OCI-LY3 (cell line): ENCODE data around the gene MYOCD.

ENCODE experiments used
- H2AFZ ChIP-seq: fragments of 200-600, 300-600 bp; shearing (Covaris generic); 2 replicates; pipeline ENCODE4 v1.6.0; 2014; ENCODE audit warnings: antibody characterized with exemption, low read depth, low read length
- H3K27ac ChIP-seq: fragments of 200-600, 300-600 bp; sonication (generic); 2 replicates; pipeline ENCODE4 v1.5.1; 2014; ENCODE audit warnings: mild to moderate bottlenecking, low read length, moderate library complexity, mixed read lengths
- H3K27me3 ChIP-seq: fragments of 200-600, 300-600 bp; sonication (generic); 2 replicates; pipeline ENCODE4 v1.6.1; 2014; ENCODE audit warnings: low read depth, low read length, mixed read lengths
- H3K36me3 ChIP-seq: fragments of 200-600, 300-600 bp; sonication (generic); replicated peaks from 2 replicates; pipeline ENCODE3; 2014; ENCODE audit warnings: low read depth, low read length, mixed read lengths
- H3K4me1 ChIP-seq: fragments of 300-600, 200-600 bp; sonication (generic); 2 replicates; pipeline ENCODE4 v1.6.1; 2014; ENCODE audit warnings: low read length, mixed read lengths
- H3K4me2 ChIP-seq: fragments of 200-600, 300-600 bp; sonication (generic); 2 replicates; pipeline ENCODE4 v1.6.1; 2014; ENCODE audit warnings: low read length, mixed read lengths
- H3K4me3 ChIP-seq: fragments of 300-600, 200-600 bp; sonication (generic); 2 replicates; pipeline ENCODE4 v1.5.1; 2014; ENCODE audit warnings: antibody characterized with exemption, mild to moderate bottlenecking, low read length, moderate library complexity
- H3K79me2 ChIP-seq: fragments of 300-600, 200-600 bp; shearing (Covaris generic); 2 replicates; pipeline ENCODE4 v1.6.1; 2014; ENCODE audit warnings: mild to moderate bottlenecking, low read length, mixed read lengths
- H3K9ac ChIP-seq: fragments of 300-600, 200-600 bp; shearing (Covaris generic); 2 replicates; pipeline ENCODE4 v1.6.0; 2014; ENCODE audit warnings: mild to moderate bottlenecking, low read length, moderate library complexity
- H3K9me3 ChIP-seq: fragments of 200-600, 300-600 bp; shearing (Covaris generic); 2 replicates; pipeline ENCODE4 v1.6.1; 2014; ENCODE audit warnings: low read length, mixed read lengths; ENCODE audit not compliant: insufficient read depth
- H4K20me1 ChIP-seq: fragments of 200-600, 300-600 bp; sonication (generic); 2 replicates; pipeline ENCODE4 v1.6.1; 2016; ENCODE audit warnings: low read length, mixed read lengths; ENCODE audit not compliant: insufficient read depth
- EZH2phosphoT487 ChIP-seq: fragments of 200-600 bp; shearing (Covaris generic); IDR thresholded peaks from 2 replicates; pipeline ENCODE4 v1.6.1; 2018; ENCODE audit warnings: antibody characterized with exemption, mixed run types, low read depth
- TF ChIP-seq, protein P1 (sequence below): fragments of 200-600, 300-600 bp; sonication (generic); IDR thresholded peaks from 2 replicates; pipeline ENCODE4 v1.5.1; 2014; ENCODE audit warnings: antibody characterized with exemption, low read length, low read depth

The MYOCD gene

DNA sequence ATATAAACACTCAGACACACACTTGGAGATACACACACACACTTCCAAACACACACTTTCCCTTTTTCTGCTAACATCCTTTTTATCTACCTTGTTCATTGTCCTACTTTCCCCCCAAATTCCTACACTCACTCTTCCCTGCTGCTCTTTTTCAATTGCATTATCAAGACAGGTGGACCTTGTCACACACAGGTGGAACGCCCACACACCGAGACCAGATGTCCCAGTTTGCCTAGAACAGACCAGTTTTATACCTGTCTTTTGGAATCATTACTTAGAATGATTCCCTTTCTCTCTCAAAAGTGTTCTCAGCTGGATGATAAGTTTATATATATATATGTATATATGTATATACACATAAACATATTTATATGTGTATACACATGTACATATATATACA is 72.9 kb downstream of the MYOCD start:
- no peak for TF ChIP-seq EZH2phosphoT487
- H2AFZ ChIP-seq = no peak overlapping the region
- H3K4me2 ChIP-seq = no peak overlapping the region
- H3K9ac ChIP-seq = no peak overlapping the region
- no peaks in the 10 kb centered on the region for H4K20me1 ChIP-seq
- no peaks in the 10 kb centered on the region for H3K79me2 ChIP-seq
- H3K4me3 ChIP-seq = no peak overlapping the region
- H3K4me1 ChIP-seq = peaks cover 5% of the 10 kb centered on the region
- H3K36me3 ChIP-seq = peaks cover 67% of the 10 kb centered on the region
- H3K9me3 ChIP-seq = no peaks in the 10 kb centered on the region
- no peak overlapping the region for H3K27ac ChIP-seq
- no peaks in the 10 kb centered on the region for H3K27me3 ChIP-seq

DNA sequence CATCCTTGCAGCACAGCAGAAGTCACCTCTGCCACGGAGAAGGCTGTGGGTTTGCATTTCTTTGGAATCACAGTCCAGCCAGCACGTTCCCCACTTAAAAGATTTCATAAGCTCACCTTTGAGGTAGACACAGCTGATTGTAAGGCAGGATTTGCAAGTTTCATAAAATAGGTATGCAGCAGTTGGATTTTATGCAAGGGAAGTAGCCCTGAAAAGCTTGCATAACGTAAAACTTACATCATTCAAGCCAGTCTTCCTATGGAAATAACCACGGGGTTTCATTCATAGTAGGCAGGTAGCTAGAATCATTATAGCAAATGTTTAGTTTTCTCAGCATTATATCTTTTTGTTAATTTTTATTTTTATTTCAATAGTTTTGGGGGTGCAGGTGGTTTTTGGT is 73.8 kb downstream of the MYOCD start:
- Histone ChIP-seq H3K36me3 (peaks cover 72% of the 10 kb centered on the region), H3K4me1 (peaks cover 5% of the 10 kb centered on the region), H3K9ac (no peak overlapping the region), H2AFZ (no peak overlapping the region), H3K79me2 (no peaks in the 10 kb centered on the region), H3K4me3 (no peak overlapping the region), H3K27ac (no peak overlapping the region), H3K9me3 (no peaks in the 10 kb centered on the region), H3K27me3 (no peaks in the 10 kb centered on the region), H4K20me1 (no peaks in the 10 kb centered on the region), H3K4me2 (no peak overlapping the region)
- TF ChIP-seq EZH2phosphoT487 = no peak
- TF ChIP-seq, protein P1, sequence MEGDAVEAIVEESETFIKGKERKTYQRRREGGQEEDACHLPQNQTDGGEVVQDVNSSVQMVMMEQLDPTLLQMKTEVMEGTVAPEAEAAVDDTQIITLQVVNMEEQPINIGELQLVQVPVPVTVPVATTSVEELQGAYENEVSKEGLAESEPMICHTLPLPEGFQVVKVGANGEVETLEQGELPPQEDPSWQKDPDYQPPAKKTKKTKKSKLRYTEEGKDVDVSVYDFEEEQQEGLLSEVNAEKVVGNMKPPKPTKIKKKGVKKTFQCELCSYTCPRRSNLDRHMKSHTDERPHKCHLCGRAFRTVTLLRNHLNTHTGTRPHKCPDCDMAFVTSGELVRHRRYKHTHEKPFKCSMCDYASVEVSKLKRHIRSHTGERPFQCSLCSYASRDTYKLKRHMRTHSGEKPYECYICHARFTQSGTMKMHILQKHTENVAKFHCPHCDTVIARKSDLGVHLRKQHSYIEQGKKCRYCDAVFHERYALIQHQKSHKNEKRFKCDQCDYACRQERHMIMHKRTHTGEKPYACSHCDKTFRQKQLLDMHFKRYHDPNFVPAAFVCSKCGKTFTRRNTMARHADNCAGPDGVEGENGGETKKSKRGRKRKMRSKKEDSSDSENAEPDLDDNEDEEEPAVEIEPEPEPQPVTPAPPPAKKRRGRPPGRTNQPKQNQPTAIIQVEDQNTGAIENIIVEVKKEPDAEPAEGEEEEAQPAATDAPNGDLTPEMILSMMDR = no peak

DNA sequence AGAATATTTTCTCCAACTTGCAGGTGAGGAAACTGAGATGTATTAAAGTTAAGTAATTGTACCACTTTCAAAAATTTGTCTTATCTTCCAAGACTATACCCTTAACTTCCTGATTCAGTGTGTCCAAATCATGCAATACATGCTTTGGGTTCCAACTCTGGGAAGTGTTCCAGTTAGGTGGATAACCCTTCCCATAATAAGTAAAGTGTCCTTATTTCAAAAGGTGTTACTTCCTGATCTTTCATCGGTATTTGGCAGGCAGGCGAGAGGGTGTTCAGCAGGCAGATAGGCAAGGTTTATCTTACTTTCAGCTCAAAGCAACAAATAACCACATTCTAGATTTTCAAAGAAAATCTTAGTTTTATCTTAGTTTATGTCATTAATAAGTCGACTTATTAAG is 77.4 kb downstream of the MYOCD start:
- H3K9me3 ChIP-seq = no peaks in the 10 kb centered on the region
- H3K9ac ChIP-seq = no peak overlapping the region
- H3K27me3 ChIP-seq = no peaks in the 10 kb centered on the region
- TF ChIP-seq, protein P1 = no peak
- TF ChIP-seq EZH2phosphoT487 = no peak
- no peak overlapping the region for H3K27ac ChIP-seq
- no peaks in the 10 kb centered on the region; the same call in 1 of the 2 replicates for H3K79me2 ChIP-seq
- no peaks in the 10 kb centered on the region for H4K20me1 ChIP-seq
- no peak overlapping the region for H3K4me2 ChIP-seq
- H3K4me1 ChIP-seq = peaks cover 5% of the 10 kb centered on the region
- peaks cover 66% of the 10 kb centered on the region for H3K36me3 ChIP-seq
- H3K4me3 ChIP-seq = no peak overlapping the region
- H2AFZ ChIP-seq = no peak overlapping the region

DNA sequence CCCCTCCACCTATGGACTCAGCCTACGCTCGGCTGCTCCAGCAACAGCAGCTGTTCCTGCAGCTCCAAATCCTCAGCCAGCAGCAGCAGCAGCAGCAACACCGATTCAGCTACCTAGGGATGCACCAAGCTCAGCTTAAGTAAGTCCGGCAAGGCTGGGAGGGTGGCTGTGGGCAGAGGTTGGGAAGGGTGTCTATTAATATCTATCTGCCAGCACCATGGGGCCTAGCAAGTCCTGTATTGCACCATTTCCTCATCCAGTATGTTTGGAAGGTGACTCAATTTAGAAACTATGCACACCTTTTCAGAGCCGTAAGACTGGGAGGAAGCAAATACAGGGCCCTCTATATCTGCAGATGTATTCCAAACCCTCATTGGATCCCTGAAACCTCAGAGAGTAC is 78.6 kb downstream of the MYOCD start:
- no peaks in the 10 kb centered on the region for H3K9me3 ChIP-seq
- H3K4me3 ChIP-seq = no peak overlapping the region
- no peak overlapping the region for H3K4me2 ChIP-seq
- no peaks in the 10 kb centered on the region; the same call in 1 of the 2 replicates for H3K79me2 ChIP-seq
- TF ChIP-seq EZH2phosphoT487 = no peak
- no peaks in the 10 kb centered on the region for H3K27me3 ChIP-seq
- H3K27ac ChIP-seq = no peak overlapping the region
- H2AFZ ChIP-seq = no peak overlapping the region
- peaks cover 5% of the 10 kb centered on the region for H3K4me1 ChIP-seq
- H4K20me1 ChIP-seq = no peaks in the 10 kb centered on the region
- peaks cover 60% of the 10 kb centered on the region for H3K36me3 ChIP-seq
- no peak overlapping the region for H3K9ac ChIP-seq

DNA sequence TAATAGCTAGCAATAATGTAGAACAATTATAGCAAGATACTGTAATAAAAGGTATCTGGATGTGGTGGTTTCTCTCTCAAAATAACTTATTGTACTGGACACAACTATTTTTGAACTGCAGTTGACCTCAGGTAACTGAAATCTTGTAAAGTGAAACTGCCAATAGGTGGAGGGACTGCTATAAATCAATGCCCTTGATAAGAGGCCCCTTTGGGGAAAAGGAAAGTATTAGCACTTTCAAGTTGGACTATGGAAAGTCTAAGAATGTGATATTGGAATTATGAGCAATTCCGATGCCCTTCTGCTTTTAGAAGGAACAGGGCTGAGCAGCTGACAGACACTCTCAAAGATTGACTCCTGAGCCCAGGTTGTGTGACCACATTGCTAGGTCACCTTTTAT is 79.1 kb downstream of the MYOCD start:
- no peaks in the 10 kb centered on the region for H4K20me1 ChIP-seq
- H3K36me3 ChIP-seq = peaks cover 57% of the 10 kb centered on the region
- H3K9ac ChIP-seq = no peak overlapping the region
- no peak overlapping the region for H3K4me3 ChIP-seq
- no peak for TF ChIP-seq EZH2phosphoT487
- TF ChIP-seq, protein P1 = no peak
- peaks cover 5% of the 10 kb centered on the region for H3K4me1 ChIP-seq
- H3K4me2 ChIP-seq = no peak overlapping the region
- H3K9me3 ChIP-seq = no peaks in the 10 kb centered on the region
- no peak overlapping the region for H3K27ac ChIP-seq
- no peaks in the 10 kb centered on the region; the same call in 1 of the 2 replicates for H3K79me2 ChIP-seq
- no peaks in the 10 kb centered on the region for H3K27me3 ChIP-seq
- H2AFZ ChIP-seq = no peak overlapping the region
